Caco-2 (cell line): Measurements from ENCODE around the gene FARP1. TPM values are rescaled to one million over a fixed set of nuclear protein-coding genes. Genes with fewer than 3 reads are reported as not detected.

ENCODE experiments used
- BruUV-seq: library from RNA; stranded (reverse); fragments of 400-500 nt; replicated peaks from 2 replicates; lab custom pipeline; 2021; lab: Mats Ljungman, UMichigan
- CTCF ChIA-PET: fragments of 300-600 bp; sonication (Branson Sonifier 250); formaldehyde crosslinking; loops from one replicate; lab custom pipeline; 2022; ENCODE audit warnings: antibody characterized with exemption; lab: Charles Lee
- POLR2A ChIA-PET: fragments of 300-600 bp; sonication (Branson Sonifier 250); formaldehyde crosslinking; loops from one replicate; lab custom pipeline; 2022; ENCODE audit warnings: antibody characterized with exemption; lab: Charles Lee
- DNase-seq, 2 experiments: peaks; one replicate each; pipeline versions ENCODE4 v3.0.0 to v3.0.0-alpha.2; 2020 to 2022
- H3K27me3 ChIP-seq: replicated peaks from 2 replicates; pipeline ENCODE4 v1.6.0; 2011; ENCODE audit warnings: low read length; ENCODE audit not compliant: control insufficient read depth, insufficient read depth
- H3K36me3 ChIP-seq: 2 replicates; pipeline ENCODE4 v1.5.1; 2011; ENCODE audit warnings: low read length; ENCODE audit not compliant: control insufficient read depth, insufficient read depth
- H3K4me1 ChIP-seq: fragments of 250-450 bp; sonication (Bioruptor Pico); 2 replicates; pipeline ENCODE4 v1.5.1; 2020; ENCODE audit warnings: mild to moderate bottlenecking
- H3K4me3 ChIP-seq: 2 replicates; pipeline ENCODE4 v1.5.1; 2011; ENCODE audit warnings: low read depth, mild to moderate bottlenecking, control low read depth, low read length
- H3K9me3 ChIP-seq: fragments of 250-450 bp; sonication (Bioruptor Pico); 2 replicates; pipeline ENCODE4 v1.5.1; 2020; ENCODE audit warnings: mild to moderate bottlenecking, moderate library complexity
- H3K27ac Mint-ChIP-seq: one replicate; pipeline ENCODE4 v1.8.0; 2022; ENCODE audit warnings: mixed read lengths; ENCODE audit not compliant: unreplicated experiment
- H3K27me3 Mint-ChIP-seq: one replicate; pipeline ENCODE4 v1.8.0; 2022; ENCODE audit warnings: mixed read lengths; ENCODE audit not compliant: insufficient read depth, unreplicated experiment
- H3K36me3 Mint-ChIP-seq: one replicate; pipeline ENCODE4 v1.8.0; 2022; ENCODE audit warnings: mild to moderate bottlenecking, mixed read lengths; ENCODE audit not compliant: insufficient read depth, unreplicated experiment
- H3K4me1 Mint-ChIP-seq: one replicate; pipeline ENCODE4 v1.8.0; 2022; ENCODE audit warnings: low read depth, mixed read lengths; ENCODE audit not compliant: unreplicated experiment
- H3K4me3 Mint-ChIP-seq: one replicate; pipeline ENCODE4 v1.8.0; 2022; ENCODE audit warnings: mild to moderate bottlenecking, moderate library complexity, mixed read lengths; ENCODE audit not compliant: unreplicated experiment
- H3K9me3 Mint-ChIP-seq: one replicate; pipeline ENCODE4 v1.8.0; 2022; ENCODE audit warnings: mixed read lengths; ENCODE audit not compliant: unreplicated experiment
- CTCF ChIP-seq, 2 experiments: fragments of 200-600 bp in 1 of 2; IDR thresholded peaks; 1 replicate in 1 of 2; 2 replicates in 1 of 2; pipeline versions ENCODE4 v1.5.1 to v1.8.0; 2011 to 2022; ENCODE audit warnings: antibody characterized with exemption in 1 of 2, control low read depth in 1 of 2, inconsistent platforms in 1 of 2, low read depth in 1 of 2, low read length in 1 of 2, mild to moderate bottlenecking in 1 of 2, moderate library complexity in 1 of 2; ENCODE audit not compliant: insufficient read depth in 1 of 2, severe bottlenecking in 1 of 2, unreplicated experiment in 1 of 2
- intact Hi-C: fragments of 100-400 bp; cut with micrococcal nuclease; formaldehyde crosslinking; loops from one replicate; pipeline ENCODE4 v1.10.0; 2022; ENCODE audit not compliant: unreplicated experiment
- total RNA-seq: library from RNA; stranded (reverse); gene quantifications from 2 replicates; pipeline ENCODE4 v1.2.3, GENCODE V29; 2022

Gene FARP1
- total RNA-seq, 1 experiment from 2014 or later, result 189 TPM

- H3K9me3 ChIP-seq, result no peaks in the 10 kb centered on the region
- Mint-ChIP-seq H3K36me3 (peaks cover 56% of the 10 kb centered on the region), H3K9me3 (peaks cover 6% of the 10 kb centered on the region), H3K27me3 (no peaks in the 10 kb centered on the region), H3K27ac (no peak overlapping the region), H3K4me3 (no peak overlapping the region), H3K4me1 (no peaks in the 10 kb centered on the region)
- ChIA-PET CTCF (interaction anchor here (0.7 kb wide), 1 partner anchor 92 kb away, joined by 5 read pairs; no protein-coding TSS in a partner anchor), POLR2A (no interaction called here)
- DNase-seq, result no peak
- H3K36me3 ChIP-seq, result peaks cover 5% of the 10 kb centered on the region
- H3K27me3 ChIP-seq, result no peaks in the 10 kb centered on the region
- intact Hi-C loops, result no loop called here
- no peak for TF ChIP-seq CTCF (IDR thresholded peaks at IDR 0.05; ENCODE audit: insufficient read depth in 1 of 2, low read depth in 1 of 2, low read length in 1 of 2, severe bottlenecking in 1 of 2, unreplicated experiment in 1 of 2)
- BruUV-seq, result no TSS peak
- H3K4me3 ChIP-seq, result no peak overlapping the region
- no peaks in the 10 kb centered on the region for H3K4me1 ChIP-seq
These were observed 81.7 kb downstream of the FARP1 start for GRCh38 chr13:98224557-98224956.

- POLR2A ChIA-PET, result no interaction called here
- no TSS peak for BruUV-seq
- Mint-ChIP-seq H3K36me3 (peaks cover 56% of the 10 kb centered on the region), H3K27me3 (no peaks in the 10 kb centered on the region), H3K4me3 (no peak overlapping the region), H3K27ac (no peak overlapping the region), H3K9me3 (peaks cover 7% of the 10 kb centered on the region), H3K4me1 (no peaks in the 10 kb centered on the region)
- DNase-seq, result no peak
- no peaks in the 10 kb centered on the region for H3K9me3 ChIP-seq
- H3K4me3 ChIP-seq, result no peak overlapping the region
- intact Hi-C loops, result no loop called here
- H3K4me1 ChIP-seq, result no peaks in the 10 kb centered on the region
- no peaks in the 10 kb centered on the region for H3K27me3 ChIP-seq
- H3K36me3 ChIP-seq, result peaks cover 6% of the 10 kb centered on the region
- CTCF ChIA-PET, result no interaction called here
- no peak for TF ChIP-seq CTCF (IDR thresholded peaks at IDR 0.05; ENCODE audit: insufficient read depth in 1 of 2, low read depth in 1 of 2, low read length in 1 of 2, severe bottlenecking in 1 of 2, unreplicated experiment in 1 of 2)
These were observed 82.4 kb downstream of the FARP1 start for GRCh38 chr13:98225036-98225940.

- intact Hi-C loops, result no loop called here
- H3K36me3 Mint-ChIP-seq, result peaks cover 56% of the 10 kb centered on the region
- no peak for TF ChIP-seq CTCF (IDR thresholded peaks at IDR 0.05; ENCODE audit: insufficient read depth in 1 of 2, low read depth in 1 of 2, low read length in 1 of 2, severe bottlenecking in 1 of 2, unreplicated experiment in 1 of 2)
- no peaks in the 10 kb centered on the region for H3K4me1 Mint-ChIP-seq
- Histone ChIP-seq H3K36me3 (peaks cover 6% of the 10 kb centered on the region), H3K9me3 (no peaks in the 10 kb centered on the region), H3K27me3 (no peaks in the 10 kb centered on the region), H3K4me1 (no peaks in the 10 kb centered on the region), H3K4me3 (no peak overlapping the region)
- no peak for DNase-seq
- no peak overlapping the region for H3K27ac Mint-ChIP-seq
- no peak overlapping the region for H3K4me3 Mint-ChIP-seq
- POLR2A ChIA-PET, result interaction anchor here (0.7 kb wide), 1 partner anchor 68 kb away, joined by 6 read pairs; no protein-coding TSS in a partner anchor
- no TSS peak for BruUV-seq
- peaks cover 16% of the 10 kb centered on the region for H3K9me3 Mint-ChIP-seq
- CTCF ChIA-PET, result no interaction called here
- no peaks in the 10 kb centered on the region for H3K27me3 Mint-ChIP-seq
These were observed 83.6 kb downstream of the FARP1 start for GRCh38 chr13:98226496-98226895.
